GM21526 (cell line): ENCODE measurements around the gene FERMT3.
A peak's percentile ranks its signal among the peaks of the same experiment; 100 is the strongest.

ENCODE experiments used
- ATAC-seq: cut with Tn5 transposase; IDR thresholded peaks from one replicate; pipeline ENCODE4 v1.9.1; 2021; ENCODE audit warnings: moderate library complexity; ENCODE audit not compliant: unreplicated experiment, low FRiP score

Gene FERMT3

GRCh38 chr11:64262271-64263002 lies 55.9 kb downstream of the FERMT3 start:
- ATAC-seq: no peak

GRCh38 chr11:64263021-64263946 lies 56.8 kb downstream of the FERMT3 start:
- ATAC-seq: no peak

GRCh38 chr11:64263947-64264317 lies 57.4 kb downstream of the FERMT3 start:
- no peak for ATAC-seq

- ATAC-seq: no peak
Measured at GRCh38 chr11:64264371-64264852, 57.9 kb downstream of the FERMT3 start.

- no peak for ATAC-seq
Measured at GRCh38 chr11:64265176-64266160, 58.9 kb downstream of the FERMT3 start.

- ATAC-seq: no peak
Measured at GRCh38 chr11:64266339-64266738, 59.8 kb downstream of the FERMT3 start.

GRCh38 chr11:64267207-64267945 lies 60.9 kb downstream of the FERMT3 start:
- no peak for ATAC-seq

- ATAC-seq: no peak
Measured at GRCh38 chr11:64268025-64268892, 61.7 kb downstream of the FERMT3 start.

- ATAC-seq: peak; percentile 17
Measured at GRCh38 chr11:64268893-64269539, 62.5 kb downstream of the FERMT3 start.

- ATAC-seq: peak; percentile 48
Measured at GRCh38 chr11:64269540-64270220, 63.2 kb downstream of the FERMT3 start.
